Keratinocyte (primary cell): ENCODE data around the gene MEGF8.

Experiments
- CTCF ChIP-seq, 3 experiments: IDR thresholded peaks in 1 of 3; conservative IDR thresholded peaks in 1 of 3; optimal IDR thresholded peaks in 1 of 3; 2 replicates in 2 of 3; 3 replicates in 1 of 3; pipeline versions ENCODE3 to v1.5.1; 2011; ENCODE audit warnings: low read length in 3 of 3, mild to moderate bottlenecking in 3 of 3, moderate library complexity in 2 of 3, control low read depth in 1 of 3, inconsistent platforms in 1 of 3; ENCODE audit not compliant: insufficient read depth in 2 of 3; ENCODE audit errors: extremely low read depth in 1 of 3
- EZH2 ChIP-seq: IDR thresholded peaks from one replicate; pipeline ENCODE4 v1.6.1; 2012; ENCODE audit warnings: inconsistent platforms, mild to moderate bottlenecking, low read length, moderate library complexity

GRCh38 chr19:42333018-42333417 lies 7.6 kb downstream of the MEGF8 start:
- TF ChIP-seq CTCF (optimal IDR thresholded peaks at IDR 0.05 in 1 of 3, IDR thresholded peaks at IDR 0.05 in 1 of 3, conservative IDR thresholded peaks at IDR 0.05 in 1 of 3; ENCODE audit: extremely low read depth in 1 of 3, insufficient read depth in 2 of 3, low read length in 3 of 3) (no peak), EZH2 (no peak)
